Esophagus (tissue), 2 donors: Measurements from ENCODE around the gene FBXL22. TPM values are rescaled to one million over a fixed set of nuclear protein-coding genes. Genes with fewer than 3 reads are reported as not detected.

ENCODE experiments used
- polyA plus RNA-seq, 2 donors: library from polyadenylated mRNA; stranded (reverse); fragments of 200-250 nt; gene quantifications; one replicate each; pipeline ENCODE4 v1.2.3, GENCODE V29; 2013
- donor health status: healthy with polysubstance abuse.
- donor health status: Bipolar disorder and iron deficiency.

The FBXL22 gene
- polyA plus RNA-seq, 2 donors, result 2.8 to 4.5 TPM

Other genes starting within 250 kb of the FBXL22 start
- gene CA12, start 215.5 kb upstream of the FBXL22 start, polyA plus RNA-seq, result 10 to 100 TPM; 32.2 to 35.0 TPM
- gene USP3, start 92.8 kb upstream of the FBXL22 start, polyA plus RNA-seq, result 10 to 100 TPM; 14.0 to 15.0 TPM
- 10 to 100 TPM; 12.3 to 20.3 TPM for gene HERC1, start 236.6 kb downstream of the FBXL22 start, polyA plus RNA-seq